ENCODE measurements around the gene GRID2. TPM values are rescaled to one million over a fixed set of nuclear protein-coding genes. Genes with fewer than 3 reads are reported as not detected.
A peak's percentile ranks its signal among the peaks of the same experiment; 100 is the strongest.

The GRID2 gene
- total and polyA plus RNA-seq, 4 donors, result under 0.01 to 0.02 TPM; not detected in 2

- no peak for DNase-seq (ENCODE audit: low spot score)
- 96% methylated on average over 1 of the region's 1 CpG for WGBS
Observed at GRCh38 chr4:92387459-92388069, 83.8 kb downstream of the GRID2 start.

More at GRCh38 chr4:92387459-92388069, 83.8 kb downstream of the GRID2 start:
- no peak overlapping the region for H3K9ac ChIP-seq (ENCODE audit: low read depth in 1 of 2, low read length in 2 of 2)
- TF ChIP-seq GABPA (IDR thresholded peaks at IDR 0.05 in 1 of 2, conservative IDR thresholded peaks at IDR 0.05 in 1 of 2) (no peak), HNF4G (IDR thresholded peaks at IDR 0.05) (no peak), RAD21 (IDR thresholded peaks at IDR 0.05) (peak; percentile 58 to 71), RXRA (IDR thresholded peaks at IDR 0.05) (no peak), EGR1 (IDR thresholded peaks at IDR 0.05; ENCODE audit: low read depth in 2 of 2) (no peak), CTCF (IDR thresholded peaks at IDR 0.05; ENCODE audit: low read depth, low read length, missing input control) (peak; percentile 34), ATF3 (IDR thresholded peaks at IDR 0.05) (no peak), FOXA2 (IDR thresholded peaks at IDR 0.05) (no peak), TAF1 (conservative IDR thresholded peaks at IDR 0.05) (no peak), NR2F2 (IDR thresholded peaks at IDR 0.05) (no peak), HNF4A (conservative IDR thresholded peaks at IDR 0.05) (no peak), JUND (IDR thresholded peaks at IDR 0.05) (no peak), YY1 (IDR thresholded peaks at IDR 0.05) (no peak), SP1 (IDR thresholded peaks at IDR 0.05) (no peak)
- TF ChIP-seq, protein P1, sequence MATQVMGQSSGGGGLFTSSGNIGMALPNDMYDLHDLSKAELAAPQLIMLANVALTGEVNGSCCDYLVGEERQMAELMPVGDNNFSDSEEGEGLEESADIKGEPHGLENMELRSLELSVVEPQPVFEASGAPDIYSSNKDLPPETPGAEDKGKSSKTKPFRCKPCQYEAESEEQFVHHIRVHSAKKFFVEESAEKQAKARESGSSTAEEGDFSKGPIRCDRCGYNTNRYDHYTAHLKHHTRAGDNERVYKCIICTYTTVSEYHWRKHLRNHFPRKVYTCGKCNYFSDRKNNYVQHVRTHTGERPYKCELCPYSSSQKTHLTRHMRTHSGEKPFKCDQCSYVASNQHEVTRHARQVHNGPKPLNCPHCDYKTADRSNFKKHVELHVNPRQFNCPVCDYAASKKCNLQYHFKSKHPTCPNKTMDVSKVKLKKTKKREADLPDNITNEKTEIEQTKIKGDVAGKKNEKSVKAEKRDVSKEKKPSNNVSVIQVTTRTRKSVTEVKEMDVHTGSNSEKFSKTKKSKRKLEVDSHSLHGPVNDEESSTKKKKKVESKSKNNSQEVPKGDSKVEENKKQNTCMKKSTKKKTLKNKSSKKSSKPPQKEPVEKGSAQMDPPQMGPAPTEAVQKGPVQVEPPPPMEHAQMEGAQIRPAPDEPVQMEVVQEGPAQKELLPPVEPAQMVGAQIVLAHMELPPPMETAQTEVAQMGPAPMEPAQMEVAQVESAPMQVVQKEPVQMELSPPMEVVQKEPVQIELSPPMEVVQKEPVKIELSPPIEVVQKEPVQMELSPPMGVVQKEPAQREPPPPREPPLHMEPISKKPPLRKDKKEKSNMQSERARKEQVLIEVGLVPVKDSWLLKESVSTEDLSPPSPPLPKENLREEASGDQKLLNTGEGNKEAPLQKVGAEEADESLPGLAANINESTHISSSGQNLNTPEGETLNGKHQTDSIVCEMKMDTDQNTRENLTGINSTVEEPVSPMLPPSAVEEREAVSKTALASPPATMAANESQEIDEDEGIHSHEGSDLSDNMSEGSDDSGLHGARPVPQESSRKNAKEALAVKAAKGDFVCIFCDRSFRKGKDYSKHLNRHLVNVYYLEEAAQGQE (IDR thresholded peaks at IDR 0.05), result no peak
- TF ChIP-seq, protein P2, sequence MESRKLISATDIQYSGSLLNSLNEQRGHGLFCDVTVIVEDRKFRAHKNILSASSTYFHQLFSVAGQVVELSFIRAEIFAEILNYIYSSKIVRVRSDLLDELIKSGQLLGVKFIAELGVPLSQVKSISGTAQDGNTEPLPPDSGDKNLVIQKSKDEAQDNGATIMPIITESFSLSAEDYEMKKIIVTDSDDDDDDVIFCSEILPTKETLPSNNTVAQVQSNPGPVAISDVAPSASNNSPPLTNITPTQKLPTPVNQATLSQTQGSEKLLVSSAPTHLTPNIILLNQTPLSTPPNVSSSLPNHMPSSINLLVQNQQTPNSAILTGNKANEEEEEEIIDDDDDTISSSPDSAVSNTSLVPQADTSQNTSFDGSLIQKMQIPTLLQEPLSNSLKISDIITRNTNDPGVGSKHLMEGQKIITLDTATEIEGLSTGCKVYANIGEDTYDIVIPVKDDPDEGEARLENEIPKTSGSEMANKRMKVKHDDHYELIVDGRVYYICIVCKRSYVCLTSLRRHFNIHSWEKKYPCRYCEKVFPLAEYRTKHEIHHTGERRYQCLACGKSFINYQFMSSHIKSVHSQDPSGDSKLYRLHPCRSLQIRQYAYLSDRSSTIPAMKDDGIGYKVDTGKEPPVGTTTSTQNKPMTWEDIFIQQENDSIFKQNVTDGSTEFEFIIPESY (IDR thresholded peaks at IDR 0.05), result no peak
- TF ChIP-seq, protein P3, sequence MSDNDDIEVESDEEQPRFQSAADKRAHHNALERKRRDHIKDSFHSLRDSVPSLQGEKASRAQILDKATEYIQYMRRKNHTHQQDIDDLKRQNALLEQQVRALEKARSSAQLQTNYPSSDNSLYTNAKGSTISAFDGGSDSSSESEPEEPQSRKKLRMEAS (IDR thresholded peaks at IDR 0.05), result no peak
- no peaks in the 10 kb centered on the region for H3K27me3 ChIP-seq (ENCODE audit: control insufficient read depth in 4 of 4, insufficient read depth in 4 of 4, low read length in 3 of 4)
- no peak overlapping the region for H3K4me3 ChIP-seq (ENCODE audit: low read depth in 1 of 3, low read length in 3 of 3)
- no peaks in the 10 kb centered on the region for H3K4me1 ChIP-seq (ENCODE audit: control insufficient read depth in 4 of 4, insufficient read depth in 4 of 4, low read length in 3 of 4)
- H3K9me3 ChIP-seq (ENCODE audit: control insufficient read depth in 4 of 4, low read length in 3 of 4), result no peaks in the 10 kb centered on the region
- H3K27ac ChIP-seq (ENCODE audit: low read depth in 1 of 2, low read length in 2 of 2), result no peak overlapping the region
- no peaks in the 10 kb centered on the region for H3K36me3 ChIP-seq (ENCODE audit: control insufficient read depth in 4 of 4, insufficient read depth in 3 of 4, low read depth in 1 of 4, low read length in 3 of 4)

Measured in liver (tissue), 9 donors.